Cardiac septum (tissue), 1 donor: Measurements from ENCODE around the gene CRBN. TPM values are rescaled to one million over a fixed set of nuclear protein-coding genes. Genes with fewer than 3 reads are reported as not detected.
A peak's percentile ranks its signal among the peaks of the same experiment; 100 is the strongest.

Experiments used
- DNase-seq: peaks from one replicate; pipeline ENCODE4 v3.0.0-alpha.2; 2020; ENCODE audit warnings: low spot score
- intact Hi-C: fragments of 100-400 bp; cut with DNase I; formaldehyde crosslinking; loops from one replicate; pipeline ENCODE4 v1.14.0; 2022
- long read RNA-seq: library from polyadenylated mRNA; unstranded; transcript quantifications from one replicate; pipeline ENCODE4 v2.0.0, GENCODE V29; 2021
- total RNA-seq: library from RNA; stranded (reverse); fragmentation: NEBNext Ultra II Directional; extraction: Animal tissue kit (Norgen Biotek cat#: 25700); gene quantifications from one replicate; pipeline ENCODE4 v1.2.1, GENCODE V29; 2021
- donor health status: DM: no; HTN: no; CAD: no.

Gene CRBN
- 41.3 TPM for total RNA-seq
- long read RNA-seq, transcript CRBN-201 (11 exons, 2,206 nt): major isoform, 38 of 60 reads
- long read RNA-seq, partial matches to known transcripts: 3 of 60 reads
- long read RNA-seq, other reads (novel, unspliced or antisense): 16 of 60 reads

DNA sequence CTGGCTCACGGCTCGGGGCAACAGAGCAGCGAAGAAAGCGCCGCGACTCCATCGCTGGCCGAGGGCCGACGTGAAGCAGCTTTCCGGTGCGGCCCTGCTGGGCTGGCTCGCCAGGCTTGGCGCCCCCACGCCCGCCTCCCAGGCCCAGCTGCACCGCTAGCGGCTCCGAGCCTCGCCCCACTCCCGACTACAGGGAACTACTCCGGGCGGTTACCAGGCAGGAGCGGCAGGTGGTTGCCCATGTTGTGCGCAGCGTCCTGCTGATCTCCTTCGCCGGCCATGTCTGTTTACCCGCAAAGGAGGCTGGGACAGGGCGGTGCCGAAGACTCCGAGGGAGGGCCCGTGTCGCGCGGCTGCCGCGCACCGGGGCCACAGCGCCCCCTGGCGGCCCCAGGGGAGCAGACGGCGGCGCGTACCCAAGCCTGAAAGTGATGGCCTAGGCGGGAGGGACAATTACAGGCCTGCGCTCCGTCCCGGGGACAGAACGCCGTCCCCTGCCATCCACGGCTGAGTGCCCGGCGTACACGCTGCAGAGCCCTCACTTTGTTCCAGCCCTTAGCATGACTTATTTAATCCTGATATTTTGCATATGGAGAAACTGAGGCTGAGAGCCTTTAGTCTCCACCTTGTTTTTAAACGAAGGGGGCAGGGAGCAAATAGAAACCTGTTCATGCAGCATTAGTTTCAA is at the start of gene CRBN:
TSS of gene CRBN (minus strand) at position 285 of the 688 bp plus-strand sequence. CDS start at position 281, 4 bp downstream.
- intact Hi-C loops: loop anchor here (2.0 kb wide), 1 partner anchor 53 kb away; the partner anchor contains the start of gene TRNT1
- DNase-seq: peak; percentile 97

DNA sequence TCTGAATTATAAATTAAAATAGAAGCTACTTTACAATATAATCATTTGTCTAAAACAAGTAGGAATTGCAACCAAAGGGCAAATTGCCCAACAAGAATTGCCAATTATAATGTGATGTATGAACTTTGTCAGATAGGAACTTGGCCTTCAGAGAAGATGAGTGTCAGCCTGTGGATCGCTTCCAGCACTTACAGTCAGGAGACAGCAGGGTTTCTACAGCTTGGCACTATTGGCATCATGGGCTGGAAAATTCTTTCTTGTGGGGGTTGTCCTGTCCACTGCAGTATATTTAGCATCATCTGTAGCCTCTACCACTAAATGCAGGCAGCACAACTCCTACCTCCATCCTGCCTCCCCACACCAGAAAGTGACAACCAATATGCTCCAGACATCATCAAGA is 48.1 kb upstream of the CRBN start:
- peak; percentile 76 for DNase-seq
- intact Hi-C loops: no loop called here

DNA sequence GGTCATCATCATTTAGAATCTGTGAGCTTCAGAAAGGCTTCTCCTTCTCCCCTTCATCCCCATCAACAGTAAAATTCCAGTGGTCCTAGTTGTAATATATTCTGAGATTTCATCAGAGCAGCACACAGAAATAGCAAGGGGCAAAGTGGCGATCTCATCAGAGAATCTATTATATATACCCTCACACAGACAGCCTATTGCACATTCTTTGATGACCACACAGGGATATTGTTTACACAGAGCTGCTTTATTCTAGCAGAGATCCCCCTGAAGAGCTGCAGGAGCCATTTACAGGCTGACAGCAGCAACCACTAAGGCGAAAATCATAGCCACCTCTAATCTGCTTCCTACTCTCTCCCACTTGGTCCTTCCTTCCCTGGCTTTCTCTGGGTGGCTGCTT is 42.0 kb upstream of the CRBN start:
- no peak for DNase-seq
- intact Hi-C loops: no loop called here

GRCh38 chr3:3216401-3216800 is 36.9 kb upstream of the CRBN start:
- intact Hi-C loops: no loop called here
- no peak for DNase-seq

DNA sequence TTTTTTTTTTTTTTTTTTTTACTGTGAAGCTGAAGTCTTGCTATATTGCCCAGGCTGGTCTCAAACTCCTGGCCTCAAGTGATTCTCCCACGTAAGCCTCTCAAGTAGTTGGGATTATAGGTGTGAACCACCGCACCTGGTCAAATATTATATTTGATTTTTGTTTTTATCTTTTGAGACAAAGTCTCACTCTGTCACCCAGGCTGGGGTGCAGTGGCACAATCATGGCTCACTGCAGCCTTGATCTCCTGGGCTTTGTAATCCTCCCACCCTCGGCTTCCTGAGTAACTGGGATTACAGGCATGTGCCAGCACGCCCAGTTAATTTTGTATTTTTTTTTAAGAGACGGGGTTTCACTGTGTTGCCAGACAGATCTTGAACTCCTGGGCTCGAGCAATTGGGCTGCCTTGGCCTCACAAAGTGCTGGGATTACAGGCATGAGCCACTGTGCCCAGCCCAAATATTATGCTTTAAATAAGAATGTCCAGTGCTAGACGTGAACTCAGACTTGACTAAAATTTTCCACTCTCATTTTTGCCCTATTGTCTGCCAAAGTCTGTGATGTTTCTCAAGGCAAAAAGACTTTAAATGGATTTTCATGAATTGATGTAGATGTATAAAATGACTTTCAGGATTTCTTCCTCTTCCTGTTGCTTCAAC is 33.4 kb upstream of the CRBN start:
- intact Hi-C loops: no loop called here

DNA sequence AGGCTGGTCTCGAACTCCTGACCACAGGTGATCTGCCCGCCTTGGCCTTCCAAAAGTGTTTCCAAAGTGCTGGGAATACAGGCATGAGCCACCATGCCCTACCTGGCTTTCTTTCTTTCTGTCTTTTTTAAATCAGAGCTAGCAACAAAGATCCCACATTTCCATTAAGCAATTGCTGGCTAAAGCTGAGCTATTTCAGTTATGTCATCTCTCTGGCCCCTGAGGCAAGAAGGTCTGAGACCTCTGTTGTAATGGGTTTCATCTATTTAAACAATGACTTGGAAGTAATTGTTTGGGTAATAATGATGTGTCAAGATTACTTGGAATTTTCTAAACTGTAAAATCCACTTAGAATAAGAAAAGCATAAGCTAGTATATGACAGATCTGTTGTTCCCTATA is 30.2 kb upstream of the CRBN start:
- intact Hi-C loops: no loop called here

More for the DNA sequence above, 33.4 kb upstream of the CRBN start:
- DNase-seq: no peak

DNA sequence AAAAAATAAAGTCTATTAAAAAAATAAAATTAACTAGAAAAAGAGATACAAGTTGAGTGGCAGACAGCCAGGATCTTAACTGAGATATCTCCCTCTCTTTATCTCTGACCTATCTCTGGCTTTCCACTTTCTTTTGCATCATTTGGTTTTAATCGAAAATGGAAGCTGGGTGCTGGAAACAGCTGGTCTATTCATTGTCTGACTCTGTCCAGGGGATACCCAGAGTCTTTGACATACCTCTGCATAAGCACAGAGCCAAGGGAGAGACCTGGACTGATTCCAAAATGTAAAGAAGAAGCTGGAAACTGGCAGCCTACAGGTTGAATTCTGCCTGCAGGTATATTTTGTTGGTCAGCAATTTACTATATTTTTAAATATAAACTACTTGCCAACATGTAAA is 29.6 kb upstream of the CRBN start:
- intact Hi-C loops: no loop called here
- no peak for DNase-seq

More for the DNA sequence above, 30.2 kb upstream of the CRBN start:
- no peak for DNase-seq

GRCh38 chr3:3201611-3202010 is 22.1 kb upstream of the CRBN start:
- DNase-seq: no peak
- intact Hi-C loops: no loop called here

DNA sequence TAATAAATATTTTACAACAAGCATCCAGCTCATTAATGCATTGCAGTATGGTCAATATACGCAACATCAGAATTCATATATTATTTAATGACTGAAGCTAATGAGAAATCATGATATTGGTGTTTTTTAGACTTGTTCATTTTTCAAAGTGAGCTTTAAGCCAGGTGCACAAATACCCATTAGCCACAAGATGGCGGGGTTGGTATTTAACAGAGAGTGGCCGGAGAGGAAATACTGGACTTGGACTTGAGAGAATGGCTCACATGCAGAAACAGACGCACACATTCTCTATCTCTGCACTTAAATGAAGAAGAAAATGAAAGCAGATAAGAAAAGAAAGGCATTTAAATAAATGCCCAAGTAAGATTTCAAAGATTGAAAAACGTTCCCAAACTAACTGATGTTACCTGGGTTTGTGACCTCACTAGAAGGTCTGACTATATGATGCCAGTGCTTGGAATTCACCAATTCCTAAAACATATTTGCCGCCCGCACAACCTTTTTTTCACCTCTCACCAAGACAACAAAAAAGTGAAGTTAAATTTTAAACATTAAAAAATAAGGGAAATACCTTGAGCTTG is 21.2 kb upstream of the CRBN start:
- DNase-seq: no peak
- intact Hi-C loops: loop anchor here (1.0 kb wide), 1 partner anchor 1090 kb away; no protein-coding TSS in a partner anchor

DNA sequence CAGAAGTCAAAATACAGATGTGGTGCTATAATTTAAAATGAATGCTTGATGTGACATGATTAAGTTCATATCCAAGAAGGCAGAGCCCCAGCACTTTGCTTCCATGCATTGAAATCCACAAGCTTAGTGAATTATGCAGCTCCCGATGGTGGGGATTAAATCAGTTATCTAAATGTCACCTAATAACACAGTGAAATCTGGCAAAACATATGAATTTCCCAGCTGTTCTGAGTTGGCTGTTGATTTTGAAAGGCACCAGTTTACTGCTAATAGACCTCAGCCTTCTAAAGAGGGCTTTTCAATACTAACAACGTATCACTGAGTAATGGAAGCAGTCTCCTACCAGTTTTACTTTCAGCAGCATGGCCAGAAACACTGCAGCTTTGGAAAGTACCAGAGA is 19.8 kb upstream of the CRBN start:
- no peak for DNase-seq
- intact Hi-C loops: loop anchor here (5.0 kb wide), 1 partner anchor 798 kb away; no protein-coding TSS in a partner anchor

DNA sequence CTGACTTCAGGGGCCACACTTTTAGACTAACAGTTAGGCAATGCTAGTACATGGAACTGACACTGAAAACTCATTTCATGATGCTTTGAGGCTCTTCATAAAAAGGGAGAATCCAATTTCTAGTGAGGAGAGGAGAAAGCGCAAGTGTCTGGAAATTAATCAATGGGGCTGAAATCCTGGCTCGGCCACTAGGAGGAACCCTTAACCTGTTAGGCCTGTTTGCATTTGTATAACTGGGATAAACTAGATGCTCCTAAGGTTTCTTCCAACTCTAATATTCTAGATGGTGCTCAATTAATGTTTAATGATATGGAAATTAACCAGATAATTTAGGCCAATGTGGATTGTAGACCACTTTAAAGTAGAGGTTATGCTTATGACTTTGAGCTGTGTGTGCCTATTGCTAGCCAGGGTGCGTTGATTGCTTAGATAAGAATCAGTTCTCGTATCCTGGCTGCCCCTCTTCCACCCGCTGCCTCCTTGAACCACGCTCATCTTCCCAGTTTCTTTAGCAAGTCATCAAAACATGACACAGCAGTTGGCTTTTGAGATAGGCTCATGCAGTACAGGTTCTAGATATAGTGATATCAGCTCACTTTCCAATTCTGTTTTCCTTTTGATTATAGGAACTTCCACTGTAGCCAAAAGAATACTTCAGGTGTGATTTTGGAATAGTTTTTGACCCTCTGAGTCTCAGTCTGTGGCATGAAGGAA is 16.8 kb upstream of the CRBN start:
- intact Hi-C loops: loop anchor here (5.0 kb wide), 1 partner anchor 801 kb away; no protein-coding TSS in a partner anchor
- DNase-seq: no peak

DNA sequence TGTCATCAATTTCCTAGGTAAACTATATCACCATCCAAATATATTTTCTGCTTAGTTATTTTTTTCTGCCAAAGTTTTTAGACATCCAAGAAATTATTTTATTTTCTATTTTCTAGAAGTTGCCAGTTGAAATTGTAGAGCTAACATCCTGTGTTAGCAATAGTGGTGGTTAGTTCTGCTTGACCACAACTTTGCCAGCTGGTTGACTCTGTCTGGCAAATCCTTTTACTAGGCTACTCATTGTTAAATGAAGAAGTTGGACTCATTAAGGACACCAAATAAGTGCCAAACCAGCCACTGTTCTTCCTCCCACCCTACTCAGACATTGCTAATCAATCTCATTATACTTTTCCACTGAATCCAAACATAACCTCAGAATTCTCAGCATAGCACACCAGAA is 15.4 kb upstream of the CRBN start:
- no peak for DNase-seq
- intact Hi-C loops: loop anchor here (5.0 kb wide), 1 partner anchor 802 kb away; no protein-coding TSS in a partner anchor

- no peak for DNase-seq
- intact Hi-C loops: no loop called here
These were observed 12.8 kb upstream of the CRBN start for GRCh38 chr3:3192286-3192675.

DNA sequence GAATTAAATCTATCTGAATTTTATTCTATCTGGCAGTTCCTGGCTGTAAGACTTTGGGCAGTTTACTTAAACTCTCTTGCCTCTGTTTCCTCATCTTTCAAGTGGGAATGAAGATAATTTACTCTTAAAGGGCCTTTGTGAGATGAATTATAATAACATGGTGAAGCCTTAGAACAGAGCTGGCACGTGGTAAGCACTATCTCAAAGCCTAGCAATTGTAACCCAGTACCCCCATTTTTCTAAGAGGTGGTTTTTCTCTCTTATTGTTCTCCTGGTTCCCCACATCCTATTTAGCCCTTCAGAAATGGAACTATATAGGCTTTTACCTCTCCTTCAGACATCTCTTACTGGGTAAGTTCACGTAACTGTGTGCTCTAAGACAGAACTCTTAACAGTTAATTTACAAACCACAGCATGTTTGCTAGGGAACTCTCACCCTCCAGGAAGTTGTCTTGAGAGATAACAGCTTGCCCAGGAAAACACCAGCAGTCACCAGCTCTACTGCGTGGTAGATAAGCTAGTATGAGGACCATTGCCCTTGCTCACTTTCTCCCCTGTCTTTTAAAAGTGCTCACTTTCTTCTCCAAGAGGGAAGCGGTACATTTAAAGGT is 12.3 kb upstream of the CRBN start:
- DNase-seq: no peak
- intact Hi-C loops: no loop called here

DNA sequence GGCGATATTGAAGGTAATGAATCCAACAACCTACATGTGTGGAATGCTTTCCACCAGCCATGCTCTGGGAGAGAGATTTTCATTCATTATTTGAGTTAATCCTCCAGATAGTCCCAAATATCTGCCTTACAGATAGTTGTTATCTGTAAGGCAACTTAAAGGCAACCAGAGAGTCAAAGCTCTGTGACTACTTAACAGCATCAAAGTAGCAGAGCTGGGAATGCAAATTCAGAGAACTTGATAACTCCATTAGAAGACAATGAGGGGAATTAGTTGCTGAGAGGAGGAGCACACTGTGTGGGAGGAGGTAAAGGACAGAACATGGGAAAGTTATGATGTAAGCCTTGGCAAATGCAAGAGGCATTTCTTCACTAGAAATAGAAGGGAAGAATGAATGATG is 10.5 kb upstream of the CRBN start:
- intact Hi-C loops: no loop called here
- no peak for DNase-seq

DNA sequence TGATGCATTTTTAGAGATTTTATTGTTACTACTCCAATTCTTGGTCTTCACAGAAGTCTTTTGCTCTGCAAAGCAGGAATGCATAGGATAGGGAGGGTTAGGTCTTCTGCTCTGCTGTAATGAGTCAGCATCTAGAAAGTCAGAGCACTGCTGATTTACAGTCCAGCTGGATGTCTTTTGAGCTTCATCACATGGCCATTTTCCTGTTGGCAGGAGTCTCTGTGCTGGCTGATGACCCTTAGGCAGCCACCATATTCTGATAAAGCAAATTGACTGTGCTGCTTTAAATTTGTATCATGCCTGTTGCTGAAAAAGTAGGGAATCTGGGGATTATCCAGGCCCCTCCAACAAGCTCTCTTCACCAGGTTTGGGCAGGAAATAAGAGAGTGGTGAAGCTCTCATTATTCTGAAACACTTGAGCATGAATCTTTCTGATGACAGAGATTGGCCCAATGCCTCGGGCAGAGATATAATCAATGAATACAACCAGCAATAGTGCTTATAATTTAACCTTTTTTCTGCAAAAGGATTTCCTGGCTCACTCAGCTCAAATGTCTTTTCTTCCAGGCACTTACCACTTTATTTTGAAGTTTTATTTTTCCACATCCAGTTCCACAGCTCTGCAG is 9.7 kb upstream of the CRBN start:
- no peak for DNase-seq
- intact Hi-C loops: no loop called here

- DNase-seq: no peak
- intact Hi-C loops: no loop called here
These were observed 5.4 kb upstream of the CRBN start for GRCh38 chr3:3184876-3185275.

DNA sequence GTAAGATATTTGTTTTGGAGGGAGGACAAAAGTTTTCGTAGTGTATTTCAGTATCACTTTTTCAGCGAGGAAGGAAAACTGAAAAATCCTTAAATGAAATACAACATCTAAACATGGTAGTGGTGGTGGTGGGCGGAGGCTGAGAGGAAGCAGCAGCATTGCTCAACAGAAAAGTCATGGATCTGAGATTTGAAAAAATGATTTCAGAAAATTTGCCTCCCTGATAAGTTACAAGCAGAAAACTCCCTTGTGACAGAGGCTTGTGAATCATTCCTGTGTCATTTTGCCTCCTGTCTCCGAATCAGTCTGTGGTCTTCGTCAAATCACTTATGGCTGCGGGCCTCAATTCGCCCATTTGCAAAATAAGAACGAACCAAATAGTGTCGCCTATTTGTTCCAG is 965 bp upstream of the CRBN start:
- DNase-seq: no peak
- intact Hi-C loops: no loop called here
